HG03066 (cell line): ENCODE data around the gene DCAF4L1.
A peak's percentile ranks its signal among the peaks of the same experiment; 100 is the strongest.

Experiments used
- ATAC-seq: cut with Tn5 transposase; IDR thresholded peaks from one replicate; pipeline ENCODE4 v1.9.1; 2021; ENCODE audit warnings: low read depth; ENCODE audit not compliant: unreplicated experiment

The DCAF4L1 gene

GRCh38 chr4:41989994-41990364, 8.4 kb downstream of the DCAF4L1 start:
- peak; percentile 18 for ATAC-seq

- peak; percentile 99 for ATAC-seq
These were observed 9.0 kb downstream of the DCAF4L1 start, which contains the start of gene SLC30A9 for GRCh38 chr4:41990365-41991111. SLC30A9 (plus strand) TSS chr4:41990530; CDS start chr4:41990652, 122 bp downstream.

GRCh38 chr4:41991916-41992767, 10.6 kb downstream of the DCAF4L1 start:
- ATAC-seq, result no peak

- ATAC-seq, result no peak
These were observed 11.7 kb downstream of the DCAF4L1 start for GRCh38 chr4:41992967-41993857.

- no peak for ATAC-seq
These were observed 13.0 kb downstream of the DCAF4L1 start for GRCh38 chr4:41994461-41994985.

GRCh38 chr4:41998019-41998418, 16.5 kb downstream of the DCAF4L1 start:
- ATAC-seq, result no peak

GRCh38 chr4:41999321-41999720, 17.8 kb downstream of the DCAF4L1 start:
- no peak for ATAC-seq

- no peak for ATAC-seq
These were observed 26.6 kb downstream of the DCAF4L1 start for GRCh38 chr4:42008011-42008786.

GRCh38 chr4:42015438-42015837, 33.9 kb downstream of the DCAF4L1 start:
- no peak for ATAC-seq

- no peak for ATAC-seq
These were observed 36.9 kb downstream of the DCAF4L1 start for GRCh38 chr4:42018451-42018850.
